ENCODE data around the gene GLIS1.

The GLIS1 gene

DNA sequence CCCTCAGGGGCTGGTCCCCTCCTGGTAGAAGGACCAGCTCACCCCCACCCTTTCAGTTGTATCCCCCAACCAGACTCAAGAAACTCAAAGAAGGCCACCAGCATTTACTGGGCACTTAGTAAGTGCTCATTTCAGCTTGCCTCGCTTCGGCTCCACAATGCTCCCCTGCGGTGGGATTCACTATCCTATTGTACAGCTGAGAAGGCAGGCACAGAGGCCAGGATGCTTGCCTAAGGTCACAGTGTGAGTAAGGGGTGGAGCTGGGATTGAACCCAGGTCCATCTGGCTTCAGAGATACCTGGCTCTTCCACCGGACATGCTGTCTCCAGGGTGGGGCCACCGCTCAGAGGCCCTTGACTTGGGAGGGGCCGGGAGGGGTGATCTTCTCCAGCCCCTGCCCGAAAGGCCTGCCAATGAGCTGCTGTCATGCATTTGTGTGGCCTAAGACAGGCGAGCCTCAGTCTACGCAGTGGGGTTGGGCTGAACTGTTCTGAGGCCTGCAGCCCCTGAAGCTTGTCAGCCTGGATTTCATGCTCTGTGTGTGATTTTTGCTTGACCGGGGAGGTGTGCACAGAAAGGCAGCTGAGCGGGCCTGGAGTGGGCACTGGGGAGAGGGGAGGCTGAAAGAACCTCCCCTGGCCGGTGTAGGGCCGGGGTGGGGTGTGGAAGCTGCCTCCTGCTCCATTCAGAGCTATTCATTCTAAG lies 231.7 kb downstream of the GLIS1 start:
- Histone ChIP-seq H3K36me3 (ENCODE audit: insufficient read depth, low read length) (no peaks in the 10 kb centered on the region), H3K4me1 (ENCODE audit: insufficient read depth, low read length) (peaks cover 11% of the 10 kb centered on the region), H3K9me3 (ENCODE audit: insufficient read depth, low read depth, low read length) (no peaks in the 10 kb centered on the region), H3K9ac (ENCODE audit: low read depth, low read length) (no peak overlapping the region), H3K4me3 (ENCODE audit: low read length) (no peak overlapping the region), H3K27me3 (ENCODE audit: insufficient read depth, low read length) (no peaks in the 10 kb centered on the region), H3K27ac (ENCODE audit: low read depth, low read length) (no peak overlapping the region)
- WGBS = 79% methylated on average over 13 of the region's 13 CpGs

DNA sequence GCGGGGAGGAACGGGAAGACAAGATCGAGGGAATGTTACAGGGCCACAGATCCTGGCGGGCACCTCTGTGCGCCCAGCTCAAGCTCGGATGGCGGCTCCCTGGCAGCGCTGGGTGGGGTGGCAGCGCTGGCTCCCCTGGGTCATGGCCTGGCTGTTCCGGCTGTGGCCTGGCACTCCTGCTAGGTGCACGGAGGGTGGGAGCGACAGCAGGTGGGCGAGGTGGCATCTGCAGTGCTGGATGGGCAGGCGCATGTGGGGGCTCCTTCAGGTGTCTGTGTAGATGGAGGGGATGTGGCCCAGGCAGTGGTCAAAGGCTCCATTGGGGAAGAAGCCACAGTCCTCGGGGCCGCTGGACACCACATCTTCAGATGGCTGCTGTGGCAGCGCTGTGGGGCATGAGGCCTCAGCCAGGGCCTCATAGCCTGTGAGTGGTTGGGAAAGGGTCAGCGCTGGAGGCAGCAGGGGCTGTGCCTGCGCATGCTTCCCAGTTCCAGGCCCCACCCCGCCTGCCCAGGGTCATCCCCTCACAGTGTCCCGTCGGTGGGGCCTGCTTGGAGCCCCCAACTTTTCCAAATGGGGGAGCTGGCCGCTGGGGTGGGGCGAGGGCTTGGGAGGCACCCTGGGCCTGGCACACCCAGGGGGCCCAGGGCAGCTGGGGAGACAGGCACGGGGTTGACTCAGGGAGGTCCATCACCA lies 232.5 kb downstream of the GLIS1 start:
- Histone ChIP-seq H3K9ac (ENCODE audit: low read depth, low read length) (no peak overlapping the region), H3K9me3 (ENCODE audit: insufficient read depth, low read depth, low read length) (no peaks in the 10 kb centered on the region), H3K4me1 (ENCODE audit: insufficient read depth, low read length) (peaks cover 11% of the 10 kb centered on the region), H3K27ac (ENCODE audit: low read depth, low read length) (no peak overlapping the region), H3K27me3 (ENCODE audit: insufficient read depth, low read length) (no peaks in the 10 kb centered on the region), H3K36me3 (ENCODE audit: insufficient read depth, low read length) (no peaks in the 10 kb centered on the region), H3K4me3 (ENCODE audit: low read length) (no peak overlapping the region)
- 94% methylated on average over 25 of the region's 25 CpGs for WGBS

DNA sequence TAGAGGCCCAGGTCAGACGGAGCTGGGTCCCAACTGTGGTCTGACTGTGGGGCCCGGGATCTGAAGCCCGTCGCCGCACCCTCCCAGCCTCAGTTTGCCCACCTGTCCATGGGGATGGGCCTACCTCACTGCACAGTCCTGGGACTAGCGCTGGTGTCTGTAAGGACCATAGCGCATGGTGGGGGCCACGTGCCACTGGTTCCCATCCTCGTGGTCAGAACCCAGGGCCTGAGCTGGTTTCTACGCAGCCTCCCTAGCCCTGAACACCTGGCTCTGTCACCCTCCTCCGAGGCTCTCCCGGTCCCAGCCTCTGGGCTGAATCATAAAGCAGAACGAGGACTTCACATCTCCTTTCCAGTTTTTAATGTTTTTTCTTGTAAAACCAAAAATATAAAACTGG lies 233.1 kb downstream of the GLIS1 start:
- 93% methylated on average over 13 of the region's 13 CpGs for WGBS
- Histone ChIP-seq H3K27me3 (ENCODE audit: insufficient read depth, low read length) (no peaks in the 10 kb centered on the region), H3K27ac (ENCODE audit: low read depth, low read length) (no peak overlapping the region), H3K9ac (ENCODE audit: low read depth, low read length) (no peak overlapping the region), H3K9me3 (ENCODE audit: insufficient read depth, low read depth, low read length) (no peaks in the 10 kb centered on the region), H3K36me3 (ENCODE audit: insufficient read depth, low read length) (no peaks in the 10 kb centered on the region), H3K4me3 (ENCODE audit: low read length) (no peak overlapping the region), H3K4me1 (ENCODE audit: insufficient read depth, low read length) (peaks cover 11% of the 10 kb centered on the region)

DNA sequence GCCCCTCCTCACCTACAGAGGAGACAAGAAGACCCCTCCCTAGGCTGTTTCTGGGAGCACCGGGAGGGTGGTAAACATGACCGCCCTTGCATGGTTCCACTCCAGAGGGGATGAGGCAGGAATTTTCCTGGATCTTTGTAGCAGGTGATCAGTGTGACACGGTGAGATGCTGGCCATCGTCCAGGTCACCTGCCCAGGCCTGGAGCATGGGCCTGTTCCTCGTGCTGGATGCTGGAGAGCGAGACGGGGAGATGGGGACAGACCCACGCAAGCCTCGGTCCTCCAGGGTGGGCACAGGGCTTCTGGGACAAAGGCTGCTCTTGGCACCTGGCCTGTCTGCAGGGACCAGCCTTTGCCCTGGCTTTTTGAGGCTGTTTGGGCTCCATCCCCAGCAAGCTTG lies 233.6 kb downstream of the GLIS1 start:
- no peaks in the 10 kb centered on the region for H3K36me3 ChIP-seq (ENCODE audit: insufficient read depth, low read length)
- no peak overlapping the region for H3K27ac ChIP-seq (ENCODE audit: low read depth, low read length)
- H3K27me3 ChIP-seq (ENCODE audit: insufficient read depth, low read length) = no peaks in the 10 kb centered on the region
- no peak overlapping the region for H3K9ac ChIP-seq (ENCODE audit: low read depth, low read length)
- H3K4me3 ChIP-seq (ENCODE audit: low read length) = no peak overlapping the region
- no peaks in the 10 kb centered on the region for H3K9me3 ChIP-seq (ENCODE audit: insufficient read depth, low read depth, low read length)
- 93% methylated on average over 9 of the region's 9 CpGs for WGBS
- peaks cover 11% of the 10 kb centered on the region for H3K4me1 ChIP-seq (ENCODE audit: insufficient read depth, low read length)

DNA sequence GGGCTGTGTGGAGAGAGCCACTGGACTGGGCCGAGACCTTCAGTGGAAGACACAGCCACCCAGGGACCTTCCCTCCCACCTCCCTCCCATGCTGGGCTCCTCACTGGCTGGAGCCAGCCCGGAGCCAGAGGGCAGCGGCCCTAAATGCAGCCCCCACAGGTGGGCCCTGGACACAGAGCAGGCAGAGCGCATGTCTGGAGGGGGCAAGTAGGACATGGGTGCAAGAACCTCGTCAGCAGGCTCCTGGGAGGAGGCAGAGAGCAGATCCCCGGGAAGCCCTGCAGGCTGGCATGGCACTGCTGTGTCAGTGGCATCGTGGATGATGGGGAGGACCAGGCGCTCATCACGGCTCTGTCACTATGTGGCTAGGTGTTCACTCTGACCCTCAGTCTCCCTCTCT lies 234.1 kb downstream of the GLIS1 start:
- no peak overlapping the region for H3K4me3 ChIP-seq (ENCODE audit: low read length)
- H3K27ac ChIP-seq (ENCODE audit: low read depth, low read length) = no peak overlapping the region
- H3K36me3 ChIP-seq (ENCODE audit: insufficient read depth, low read length) = no peaks in the 10 kb centered on the region
- WGBS = 90% methylated on average over 9 of the region's 9 CpGs
- no peaks in the 10 kb centered on the region for H3K27me3 ChIP-seq (ENCODE audit: insufficient read depth, low read length)
- peaks cover 11% of the 10 kb centered on the region for H3K4me1 ChIP-seq (ENCODE audit: insufficient read depth, low read length)
- no peak overlapping the region for H3K9ac ChIP-seq (ENCODE audit: low read depth, low read length)
- H3K9me3 ChIP-seq (ENCODE audit: insufficient read depth, low read depth, low read length) = no peaks in the 10 kb centered on the region

DNA sequence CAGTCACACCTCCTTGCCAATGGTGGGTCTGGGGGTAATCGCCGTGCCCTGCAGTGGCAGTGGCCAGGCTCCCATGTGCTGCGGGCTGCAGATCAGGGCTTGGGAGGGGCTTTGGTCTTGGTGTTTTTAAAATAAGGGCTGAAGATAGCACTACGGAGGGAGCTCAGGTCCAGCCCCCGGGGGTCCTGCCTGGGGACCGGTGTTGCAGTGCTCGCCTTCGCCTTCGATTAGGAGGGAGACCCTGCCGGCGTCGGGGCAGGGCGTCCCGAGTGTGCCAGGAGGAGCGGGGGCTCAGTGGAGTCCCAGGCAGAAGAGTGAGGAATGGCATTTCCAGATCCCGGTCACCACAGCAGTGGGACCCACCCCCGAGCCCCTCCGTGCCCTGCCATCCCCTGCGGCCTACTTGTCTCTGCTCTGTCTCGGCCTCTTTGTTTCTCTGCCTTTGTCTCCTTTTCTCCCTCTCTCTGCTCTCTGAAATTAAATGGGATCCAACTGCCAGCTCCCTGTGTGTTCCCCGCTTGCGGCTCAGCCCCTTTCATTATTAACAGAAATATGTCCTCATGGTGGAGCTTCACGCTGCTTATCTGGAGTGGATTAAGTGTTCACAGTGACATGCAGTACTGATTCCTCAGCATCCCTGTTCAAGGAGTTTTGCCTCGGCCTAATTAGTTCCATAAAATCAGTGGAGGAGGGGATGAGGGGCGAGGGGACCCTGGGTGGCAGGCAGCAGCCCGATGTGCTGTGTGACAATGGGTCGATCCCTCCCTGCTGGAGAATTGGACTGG lies 235.3 kb downstream of the GLIS1 start:
- Histone ChIP-seq H3K27ac (ENCODE audit: low read depth, low read length) (no peak overlapping the region; the same call in 1 of the 2 replicates), H3K4me1 (ENCODE audit: insufficient read depth, low read length) (peaks cover 11% of the 10 kb centered on the region)
- WGBS = 62% methylated on average over 27 of the region's 27 CpGs

DNA sequence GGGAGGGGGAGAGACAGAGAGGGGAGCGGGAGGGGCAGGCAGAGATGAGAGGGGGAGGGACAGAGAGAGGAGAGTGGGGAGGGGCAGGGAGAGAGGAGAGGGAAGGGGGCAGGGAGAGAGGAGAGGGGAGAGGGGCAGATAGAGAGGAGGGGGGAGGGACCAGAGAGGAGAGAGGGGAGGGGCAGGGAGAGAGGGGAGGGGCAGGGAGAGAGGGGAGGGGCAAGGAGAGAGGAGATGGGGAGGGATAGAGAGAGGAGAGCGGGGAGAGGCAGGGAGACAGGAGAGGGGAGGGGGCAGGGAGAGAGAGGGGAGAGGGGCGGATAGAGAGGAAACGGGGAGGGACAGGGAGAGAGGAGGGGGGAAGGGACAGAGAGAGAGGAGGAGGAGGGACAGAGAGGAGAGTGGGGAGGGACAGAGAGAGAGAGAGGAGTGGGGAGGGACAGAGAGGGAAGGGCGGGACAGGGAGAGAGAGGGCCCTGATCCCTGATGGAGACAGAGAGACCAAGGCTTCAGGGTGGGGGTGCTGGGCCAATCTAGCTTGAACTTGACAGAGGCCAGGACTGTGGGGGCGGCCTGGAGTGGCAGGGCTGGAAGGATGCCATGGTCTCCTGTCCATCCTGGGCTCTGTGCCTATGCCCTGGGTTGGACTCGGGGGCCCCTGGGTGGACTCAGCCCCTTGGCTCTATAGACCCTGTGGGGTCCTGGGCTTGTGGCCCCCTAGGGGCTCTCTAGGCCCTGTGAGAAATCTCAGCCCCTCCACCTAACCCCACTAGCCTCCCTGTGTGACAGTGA lies 236.1 kb downstream of the GLIS1 start:
- Histone ChIP-seq H3K9me3 (ENCODE audit: insufficient read depth, low read depth, low read length) (no peaks in the 10 kb centered on the region), H3K27ac (ENCODE audit: low read depth, low read length) (no peak overlapping the region), H3K4me1 (ENCODE audit: insufficient read depth, low read length) (peaks cover 11% of the 10 kb centered on the region), H3K27me3 (ENCODE audit: insufficient read depth, low read length) (no peaks in the 10 kb centered on the region), H3K9ac (ENCODE audit: low read depth, low read length) (no peak overlapping the region), H3K36me3 (ENCODE audit: insufficient read depth, low read length) (no peaks in the 10 kb centered on the region), H3K4me3 (ENCODE audit: low read length) (no peak overlapping the region)
- WGBS = 73% methylated on average over 7 of the region's 7 CpGs

More for the DNA sequence above, 235.3 kb downstream of the GLIS1 start:
- no peaks in the 10 kb centered on the region for H3K9me3 ChIP-seq (ENCODE audit: insufficient read depth, low read depth, low read length)
- H3K4me3 ChIP-seq (ENCODE audit: low read length) = no peak overlapping the region
- no peak overlapping the region for H3K9ac ChIP-seq (ENCODE audit: low read depth, low read length)
- no peaks in the 10 kb centered on the region for H3K36me3 ChIP-seq (ENCODE audit: insufficient read depth, low read length)
- no peaks in the 10 kb centered on the region for H3K27me3 ChIP-seq (ENCODE audit: insufficient read depth, low read length)

DNA sequence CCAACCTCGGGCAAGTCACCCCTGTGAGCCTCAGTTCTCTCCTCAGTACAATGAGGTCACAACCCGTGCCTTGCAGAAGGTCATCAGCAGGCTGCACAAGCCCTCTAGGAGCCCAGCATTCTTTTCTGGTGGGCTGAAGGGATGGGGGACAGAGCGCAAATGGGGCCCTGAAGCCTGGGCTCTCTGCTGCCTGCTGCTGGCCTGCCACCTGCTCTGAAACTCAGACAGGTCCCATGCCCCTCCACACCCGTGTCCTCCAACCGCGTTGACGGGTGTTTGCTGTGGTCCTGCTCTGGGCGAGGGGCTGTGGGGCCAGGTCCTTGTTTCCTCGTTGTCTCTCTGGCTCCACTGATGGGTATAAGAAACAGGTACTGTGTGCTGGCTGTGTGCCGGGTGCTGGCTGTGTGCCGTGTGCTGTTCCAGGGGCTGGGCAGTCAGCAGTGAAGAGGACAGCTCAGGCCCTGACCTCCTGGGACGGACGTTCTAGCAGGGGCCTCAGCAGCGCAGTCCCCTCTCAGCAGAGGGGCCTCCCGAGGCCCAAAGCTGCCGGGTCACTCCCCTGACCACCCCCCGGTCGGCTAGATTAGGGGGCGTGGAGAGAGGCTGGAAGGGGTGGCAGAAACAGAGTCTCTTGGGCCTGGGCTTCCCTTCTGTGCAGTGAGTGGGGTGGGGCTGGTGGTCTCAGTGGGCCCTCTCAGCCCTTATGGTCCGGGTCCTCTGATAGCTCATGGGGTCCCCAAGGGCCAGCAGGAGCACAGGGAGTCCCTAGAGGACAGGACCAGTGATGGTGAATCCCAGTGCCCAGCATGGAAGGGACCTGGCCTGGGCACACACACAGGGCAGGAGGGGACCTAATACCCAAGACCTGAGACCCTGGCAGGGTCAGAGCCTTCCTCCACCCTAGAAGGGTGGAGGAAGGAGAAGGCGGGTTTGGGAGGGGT lies 237.6 kb downstream of the GLIS1 start:
- 70% methylated on average over 21 of the region's 21 CpGs for WGBS
- Histone ChIP-seq H3K4me3 (ENCODE audit: low read length) (no peak overlapping the region), H3K4me1 (ENCODE audit: insufficient read depth, low read length) (peaks cover 11% of the 10 kb centered on the region), H3K36me3 (ENCODE audit: insufficient read depth, low read length) (no peaks in the 10 kb centered on the region), H3K27me3 (ENCODE audit: insufficient read depth, low read length) (no peaks in the 10 kb centered on the region), H3K9ac (ENCODE audit: low read depth, low read length) (no peak overlapping the region), H3K9me3 (ENCODE audit: insufficient read depth, low read depth, low read length) (no peaks in the 10 kb centered on the region), H3K27ac (ENCODE audit: low read depth, low read length) (no peak overlapping the region)

DNA sequence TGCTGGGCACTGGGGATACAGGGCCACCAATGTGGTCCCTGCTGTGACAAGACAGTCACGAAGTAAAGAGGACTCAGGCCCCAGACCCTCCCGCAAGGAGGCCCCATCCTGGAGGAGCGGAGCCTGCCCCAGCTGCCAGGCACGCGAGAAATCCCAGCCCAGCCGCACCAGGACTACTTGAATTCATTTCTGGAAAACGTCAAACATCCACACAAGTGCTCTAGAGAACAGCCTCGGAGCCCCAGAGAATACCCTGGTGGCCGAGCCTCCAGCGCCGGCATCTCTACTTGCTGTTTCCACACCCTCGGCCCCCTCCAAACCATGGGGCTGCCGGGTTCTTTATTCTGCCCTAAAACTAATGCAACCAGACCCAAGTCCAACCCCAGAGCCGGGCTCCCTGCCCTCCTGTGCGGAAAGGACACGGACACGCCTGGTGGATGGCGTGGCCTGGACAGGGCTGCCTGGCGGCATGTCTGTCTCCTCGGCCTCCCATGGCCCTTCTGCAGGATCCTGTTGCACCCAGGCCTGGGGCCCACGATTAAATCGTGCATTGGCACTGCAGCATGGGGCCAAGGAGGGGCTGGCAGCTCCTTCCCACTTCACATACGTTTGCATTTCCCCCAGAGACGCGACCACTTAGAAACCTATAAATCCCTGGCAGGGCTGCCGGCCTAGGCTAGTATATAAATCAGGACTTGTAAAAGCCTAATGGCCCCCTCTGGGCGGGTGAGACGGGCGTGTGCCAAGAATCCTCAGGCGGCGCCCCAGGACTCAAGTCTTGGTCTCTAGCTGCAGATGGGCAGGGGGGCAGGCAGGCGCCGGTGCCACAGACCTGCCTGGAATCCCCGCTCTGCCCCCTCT lies 238.5 kb downstream of the GLIS1 start:
- Histone ChIP-seq H3K9me3 (ENCODE audit: insufficient read depth, low read depth, low read length) (no peaks in the 10 kb centered on the region), H3K4me3 (ENCODE audit: low read length) (no peak overlapping the region), H3K36me3 (ENCODE audit: insufficient read depth, low read length) (no peaks in the 10 kb centered on the region), H3K27me3 (ENCODE audit: insufficient read depth, low read length) (no peaks in the 10 kb centered on the region), H3K9ac (ENCODE audit: low read depth, low read length) (no peak overlapping the region), H3K4me1 (ENCODE audit: insufficient read depth, low read length) (peaks cover 11% of the 10 kb centered on the region), H3K27ac (ENCODE audit: low read depth, low read length) (no peak overlapping the region)
- WGBS = 91% methylated on average over 34 of the region's 34 CpGs

All from HUES64 (cell line).